Hematopoietic multipotent progenitor cell treated with erythropoietin and hydrocortisone succinate and interleukin-3 and kit ligand, for 8 days (in vitro differentiated cells): Measurements from ENCODE around the gene SRSF2.
A peak's percentile ranks its signal among the peaks of the same experiment; 100 is the strongest.
"Not testable (repeated sequence)": the region's sequence is repeated elsewhere in the genome, so short reads cannot be mapped to it uniquely, and the experiment has no call there.

ENCODE experiments used
- DNase-seq: peaks from one replicate; pipeline ENCODE4 v3.0.0-alpha.2; 2015

Gene SRSF2

GRCh38 chr17:76737082-76737675 lies at the start of gene SRSF2:
Gene SRSF2, minus strand, starts transcription at chr17:76737331. Its CDS starts 171 bp downstream, at chr17:76737160.
- DNase-seq, result peak; percentile 99

- DNase-seq, result no peak
Measured at GRCh38 chr17:76784926-76785325, 47.8 kb upstream of the SRSF2 start.

GRCh38 chr17:76783146-76783545 lies 46.0 kb upstream of the SRSF2 start:
- DNase-seq, result no peak

- DNase-seq, result no peak
Measured at GRCh38 chr17:76781056-76781982, 44.2 kb upstream of the SRSF2 start.

DNA sequence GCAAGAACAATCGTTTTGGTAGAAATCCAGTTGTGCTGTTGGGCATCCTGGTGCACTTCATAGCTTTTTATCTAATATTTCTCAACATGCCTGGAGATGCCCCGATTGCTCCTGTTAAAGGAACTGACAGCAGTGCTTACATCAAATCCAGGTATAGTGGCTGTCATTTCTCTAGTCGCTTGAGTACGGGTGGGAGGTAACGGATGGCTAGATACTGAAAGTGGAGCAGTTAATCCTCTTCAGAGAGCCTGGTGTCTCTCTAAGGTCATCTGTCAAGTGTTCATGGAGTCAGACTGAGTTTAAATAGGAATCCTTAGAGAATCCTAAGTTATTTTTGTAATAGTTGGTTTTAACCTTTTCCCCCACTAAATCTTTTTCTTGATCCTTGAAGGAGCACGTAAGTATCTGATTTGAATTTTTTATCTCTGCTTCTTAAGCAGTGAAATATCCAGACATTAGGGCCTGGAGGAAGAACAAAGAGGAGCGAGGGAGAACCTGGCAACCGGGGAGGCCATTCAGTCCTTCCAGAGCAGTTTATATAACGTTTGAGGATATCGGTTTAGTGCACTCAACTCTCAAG lies 38.0 kb upstream of the SRSF2 start:
- DNase-seq, result no peak

GRCh38 chr17:76772842-76773525 lies 35.9 kb upstream of the SRSF2 start:
- DNase-seq, result peak; percentile 69

GRCh38 chr17:76758570-76758969 lies 21.4 kb upstream of the SRSF2 start:
- DNase-seq, result no peak

DNA sequence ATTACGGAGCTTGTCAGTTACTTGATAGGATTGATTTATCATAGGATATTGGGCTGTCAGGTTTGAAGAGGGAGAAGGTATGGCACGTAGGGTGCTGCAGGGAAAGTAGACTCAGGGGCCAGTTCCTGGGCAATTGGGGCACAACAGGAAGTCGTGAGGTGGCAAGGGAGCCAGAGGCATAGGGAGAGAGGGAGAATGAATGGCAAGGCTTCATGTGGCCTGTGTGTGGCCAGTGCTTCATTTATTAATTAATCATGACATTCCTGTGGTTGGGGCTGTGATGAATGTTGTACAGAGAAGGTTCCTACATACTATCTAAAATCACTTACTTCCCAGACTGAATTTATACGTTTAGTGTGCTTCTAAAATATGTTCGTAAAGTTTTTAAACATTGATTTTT lies 20.1 kb upstream of the SRSF2 start:
- DNase-seq, result no peak

- peak; percentile 40 for DNase-seq
Measured at GRCh38 chr17:76755285-76755684, 18.2 kb upstream of the SRSF2 start.

DNA sequence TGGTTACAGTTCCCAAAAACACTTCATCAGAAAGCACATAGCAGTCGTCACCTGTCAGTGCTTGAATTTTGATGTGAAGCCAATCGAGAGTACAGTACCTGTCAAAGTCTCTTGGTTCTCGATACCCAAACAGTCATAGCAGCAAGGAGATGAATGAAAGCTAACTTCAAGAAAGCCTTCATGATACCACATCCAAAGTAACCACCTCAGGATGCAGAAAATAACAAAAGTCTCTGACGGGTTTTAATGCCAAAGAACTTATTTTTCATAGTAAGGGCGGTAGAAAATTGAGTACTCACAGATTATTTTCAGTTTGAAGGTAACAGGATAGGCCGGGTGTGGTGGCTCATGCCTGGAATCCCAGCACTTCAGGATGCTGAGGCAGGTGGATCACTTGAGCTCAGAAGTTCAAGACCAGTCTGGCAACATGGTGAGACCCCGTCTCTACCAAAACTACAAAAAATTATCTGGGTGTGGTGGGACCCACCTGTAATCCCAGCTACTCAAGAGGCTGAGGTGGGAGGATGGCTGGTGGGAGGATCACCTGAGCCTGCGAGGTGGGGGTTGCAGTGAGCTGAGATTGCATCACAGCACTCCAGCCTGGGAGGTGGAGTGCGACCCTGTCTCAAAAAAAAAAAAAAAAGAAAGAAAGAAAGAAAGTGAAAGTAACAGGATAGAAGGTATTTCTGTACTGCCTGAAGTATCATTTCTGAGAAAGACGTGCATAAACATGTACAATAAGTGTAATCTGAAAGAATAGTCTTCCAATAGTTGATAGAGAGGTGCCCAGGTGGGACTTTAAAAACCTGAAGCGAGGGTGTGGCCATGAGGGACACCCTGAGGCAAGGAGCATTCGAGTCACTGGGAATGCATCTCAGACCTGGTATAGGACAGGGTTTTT lies 16.2 kb upstream of the SRSF2 start:
- DNase-seq, result no peak

- no peak for DNase-seq
Measured at GRCh38 chr17:76752006-76752405, 14.9 kb upstream of the SRSF2 start.

DNA sequence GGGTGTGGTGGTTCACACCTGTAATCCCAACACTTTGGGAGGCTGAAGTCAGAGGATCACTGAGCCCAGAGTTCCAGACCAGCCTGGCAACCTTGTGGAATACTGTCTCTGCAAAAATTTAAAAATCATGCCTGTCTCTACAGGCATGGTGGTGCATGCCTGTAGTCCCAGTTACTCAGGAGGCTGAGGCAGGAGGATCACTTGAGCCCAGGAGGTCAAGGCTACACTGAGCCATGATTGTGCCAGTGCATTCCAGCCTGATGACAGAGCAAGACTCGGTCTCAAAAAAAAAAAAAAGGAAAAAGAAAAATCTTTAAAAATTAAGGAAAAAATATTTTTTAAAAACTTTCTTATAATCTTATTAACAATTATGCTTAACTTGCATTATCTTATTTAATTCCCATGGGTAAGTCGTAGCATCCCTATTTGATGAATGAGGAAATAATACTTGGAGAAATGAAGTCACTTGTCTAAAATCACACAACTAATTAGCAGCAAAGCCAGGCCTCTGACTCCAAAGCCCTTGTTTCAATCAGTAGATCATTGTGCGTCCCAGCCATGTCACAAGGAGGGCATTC lies 14.4 kb upstream of the SRSF2 start:
- no peak for DNase-seq

DNA sequence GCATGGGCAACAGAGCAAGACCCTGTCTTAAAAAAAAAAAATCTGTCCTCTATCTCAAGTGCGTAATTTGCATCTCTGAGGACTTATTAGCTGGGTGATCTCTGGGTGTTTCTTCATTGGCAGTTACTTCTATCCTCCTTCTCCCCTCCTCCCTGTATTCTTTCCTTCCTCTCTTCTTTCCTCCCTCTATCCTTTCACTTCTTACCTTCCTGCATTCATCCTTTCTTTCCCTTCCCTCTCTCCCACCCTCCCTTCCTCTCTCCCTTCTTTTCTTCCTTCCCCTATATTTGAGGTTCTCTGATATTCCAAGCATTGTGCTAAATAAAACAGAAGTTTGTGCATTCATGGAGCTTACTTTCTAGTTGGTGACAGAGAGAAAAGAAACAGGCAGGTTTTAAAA lies 11.5 kb upstream of the SRSF2 start:
- DNase-seq, result no peak

- no peak for DNase-seq
Measured at GRCh38 chr17:76747716-76748363, 10.7 kb upstream of the SRSF2 start.

DNA sequence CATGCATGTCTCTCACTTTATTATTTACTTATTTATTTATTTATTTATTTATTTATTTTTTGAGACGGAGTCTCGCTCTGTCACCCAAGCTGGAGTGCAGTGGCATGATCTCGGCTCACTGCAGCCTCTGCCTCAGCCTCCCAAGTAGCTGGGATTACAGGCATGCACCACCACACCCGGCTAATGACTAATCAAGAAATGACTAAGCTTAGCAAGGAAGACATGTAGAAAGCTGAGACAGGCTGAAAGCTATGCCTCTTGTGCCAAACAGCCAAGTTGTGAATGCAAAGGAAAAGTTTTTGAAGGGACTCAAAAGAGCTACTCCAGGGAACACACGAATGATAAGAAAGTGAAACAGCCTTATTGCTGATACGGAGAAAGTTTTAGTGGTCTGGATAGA lies 8.7 kb upstream of the SRSF2 start:
- not testable (repeated sequence) for DNase-seq

GRCh38 chr17:76744747-76745146 lies 7.6 kb upstream of the SRSF2 start:
- DNase-seq, result no peak

GRCh38 chr17:76742958-76743357 lies 5.8 kb upstream of the SRSF2 start:
- DNase-seq, result no peak

GRCh38 chr17:76740329-76741118 lies 3.4 kb upstream of the SRSF2 start:
- no peak for DNase-seq

- DNase-seq, result not testable (repeated sequence)
Measured at GRCh38 chr17:76739568-76740115, 2.5 kb upstream of the SRSF2 start.

DNA sequence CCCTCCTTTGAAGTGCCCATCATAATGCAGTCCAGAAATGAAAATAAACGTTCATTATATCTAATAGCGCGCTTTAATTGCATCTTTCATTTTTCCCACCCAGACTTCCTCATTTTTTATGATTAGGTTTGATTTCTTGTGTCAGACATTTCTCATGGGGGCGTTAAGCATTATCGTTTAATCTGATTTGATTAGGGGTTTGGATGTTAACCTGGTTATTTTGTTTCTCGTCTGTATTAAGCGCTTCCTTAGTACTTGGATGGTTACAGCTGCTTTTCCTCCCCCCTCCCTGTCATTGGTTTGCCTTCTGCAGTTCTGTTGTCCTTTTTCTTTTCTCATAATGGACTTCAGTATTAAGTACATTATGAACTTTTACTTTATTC lies 1.3 kb upstream of the SRSF2 start:
- no peak for DNase-seq
